ENCODE results near the gene IL23A.
"Not testable (repeated sequence)": the region's sequence is repeated elsewhere in the genome, so short reads cannot be mapped to it uniquely, and the experiment has no call there.

The IL23A gene

GRCh38 chr12:56336361-56337167 lies 2.1 kb upstream of the IL23A start:
- no peak overlapping the region for H3K4me3 ChIP-seq
- H3K9ac ChIP-seq: no peak overlapping the region
- peak overlapping the region; percentile 7; the same call in 1 of the 2 replicates for H3K4me2 ChIP-seq
- H4K20me1 ChIP-seq: no peaks in the 10 kb centered on the region
- peaks cover 32% of the 10 kb centered on the region for H3K4me1 ChIP-seq
- no peak overlapping the region for H3K27ac ChIP-seq
- no peaks in the 10 kb centered on the region for H3K9me3 ChIP-seq
- TF ChIP-seq Cebpa-rat (IDR thresholded peaks at IDR 0.05): no peak
- 0 out of 2 replicates have a peak, but pooled peaks cover 3% of the 10 kb centered on the region for H3K36me3 ChIP-seq
- H3K27me3 ChIP-seq: no peaks in the 10 kb centered on the region

- H3K27me3 ChIP-seq: no peaks in the 10 kb centered on the region
- no peak overlapping the region for H3K4me3 ChIP-seq
- peaks cover 10% of the 10 kb centered on the region for H3K36me3 ChIP-seq
- no peak overlapping the region for H3K9ac ChIP-seq
- peaks cover 25% of the 10 kb centered on the region for H3K4me1 ChIP-seq
- H3K4me2 ChIP-seq: peak overlapping the region; percentile 20; the same call in 1 of the 2 replicates
- no peak for TF ChIP-seq Cebpa-rat (IDR thresholded peaks at IDR 0.05)
- no peaks in the 10 kb centered on the region for H4K20me1 ChIP-seq
- no peak overlapping the region for H3K27ac ChIP-seq
- no peaks in the 10 kb centered on the region for H3K9me3 ChIP-seq
Measured at GRCh38 chr12:56337753-56338251, 882 bp upstream of the IL23A start.

DNA sequence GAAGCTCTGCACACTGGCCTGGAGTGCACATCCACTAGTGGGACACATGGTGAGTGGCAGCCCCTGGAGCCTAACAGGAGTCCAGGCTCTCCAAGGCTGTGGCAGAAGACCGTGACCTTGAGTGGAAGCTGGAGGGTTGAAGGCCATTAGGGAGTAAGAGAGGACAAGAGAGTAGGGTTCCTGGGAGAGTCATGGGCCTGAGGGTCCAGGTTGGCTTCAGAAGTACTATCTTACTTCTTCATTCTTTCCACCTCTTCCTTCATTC lies 406 bp downstream of the IL23A start:
- no peak for TF ChIP-seq Cebpa-rat (IDR thresholded peaks at IDR 0.05)
- Histone ChIP-seq H3K4me1 (peaks cover 21% of the 10 kb centered on the region), H3K4me2 (no peak overlapping the region), H4K20me1 (no peaks in the 10 kb centered on the region), H3K27me3 (no peaks in the 10 kb centered on the region), H3K27ac (0 out of 2 replicates have a peak overlapping the region, but pooled peaks have one; percentile 9), H3K9me3 (no peaks in the 10 kb centered on the region), H3K36me3 (peaks cover 22% of the 10 kb centered on the region), H3K9ac (no peak overlapping the region), H3K4me3 (no peak overlapping the region)

DNA sequence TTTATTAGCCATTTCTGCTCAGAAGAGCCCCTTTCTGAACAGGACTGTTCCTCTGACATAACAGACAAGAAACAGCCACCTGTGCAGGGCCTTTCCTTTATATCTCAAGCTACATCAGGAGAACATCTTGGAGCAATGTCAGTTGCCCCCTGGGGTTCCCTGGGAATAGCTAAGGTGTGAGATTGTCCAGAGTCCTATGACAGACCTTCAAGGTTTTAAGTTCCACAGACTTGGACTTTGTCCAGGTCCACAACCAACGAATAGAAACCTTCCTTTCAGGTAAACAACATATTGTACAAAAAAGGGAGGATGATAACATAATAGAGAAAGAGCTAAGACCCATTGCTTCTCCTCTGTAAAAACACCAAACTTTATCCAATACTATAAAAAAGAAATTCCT lies 2.9 kb downstream of the IL23A start:
- Histone ChIP-seq H4K20me1 (no peaks in the 10 kb centered on the region), H3K36me3 (peaks cover 47% of the 10 kb centered on the region), H3K9me3 (no peaks in the 10 kb centered on the region), H3K4me2 (no peak overlapping the region), H3K27ac (no peak overlapping the region), H3K9ac (no peak overlapping the region), H3K4me1 (peaks cover 10% of the 10 kb centered on the region; the same call in 1 of the 2 replicates), H3K27me3 (no peaks in the 10 kb centered on the region), H3K4me3 (no peak overlapping the region)
- TF ChIP-seq Cebpa-rat (IDR thresholded peaks at IDR 0.05): no peak

DNA sequence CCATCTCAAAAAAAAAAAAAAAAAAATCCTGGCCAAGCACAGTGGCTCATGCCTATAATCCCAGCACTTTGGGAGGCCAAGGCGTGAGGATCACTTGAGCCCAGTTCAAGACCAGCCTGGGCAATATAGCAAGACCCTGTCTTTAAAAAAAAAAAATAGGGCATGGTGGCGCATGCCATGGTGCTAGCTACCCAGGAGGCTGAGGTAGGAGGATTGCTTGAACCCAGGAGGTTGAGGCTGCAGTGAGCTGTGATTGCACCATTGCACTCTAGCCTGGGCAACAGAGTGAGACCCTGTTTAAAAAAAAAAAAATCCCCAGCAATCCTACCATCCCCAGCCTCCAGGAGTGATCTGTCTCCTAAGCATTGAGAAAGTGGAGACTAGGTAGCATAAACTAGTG lies 3.6 kb downstream of the IL23A start:
- H3K27ac ChIP-seq, H3K4me1 ChIP-seq, H3K4me2 ChIP-seq: not testable (repeated sequence)

GRCh38 chr12:56346675-56347074 lies 8.0 kb downstream of the IL23A start:
- TF ChIP-seq Cebpa-rat (IDR thresholded peaks at IDR 0.05): no peak
- no peaks in the 10 kb centered on the region for H4K20me1 ChIP-seq
- no peak overlapping the region for H3K4me2 ChIP-seq
- no peak overlapping the region for H3K27ac ChIP-seq
- no peaks in the 10 kb centered on the region for H3K27me3 ChIP-seq
- H3K9me3 ChIP-seq: no peaks in the 10 kb centered on the region
- H3K4me3 ChIP-seq: no peak overlapping the region
- H3K9ac ChIP-seq: no peak overlapping the region
- no peaks in the 10 kb centered on the region for H3K4me1 ChIP-seq
- H3K36me3 ChIP-seq: peaks cover 93% of the 10 kb centered on the region

More for the DNA sequence above, 3.6 kb downstream of the IL23A start:
- not testable (repeated sequence) for H3K27me3 ChIP-seq, H3K4me3 ChIP-seq, H3K9me3 ChIP-seq, H4K20me1 ChIP-seq, H3K9ac ChIP-seq
- H3K36me3 ChIP-seq: peaks cover 54% of the 10 kb centered on the region

GRCh38 chr12:56347255-56347654 lies 8.6 kb downstream of the IL23A start:
- not testable (repeated sequence) for H4K20me1 ChIP-seq, H3K4me1 ChIP-seq
- H3K36me3 ChIP-seq: peaks cover 98% of the 10 kb centered on the region

GRCh38 chr12:56348776-56349175 lies 10.1 kb downstream of the IL23A start:
- H3K4me3 ChIP-seq: no peak overlapping the region
- no peaks in the 10 kb centered on the region for H4K20me1 ChIP-seq
- H3K4me1 ChIP-seq: no peaks in the 10 kb centered on the region
- H3K9ac ChIP-seq: no peak overlapping the region; the same call in 1 of the 2 replicates
- no peaks in the 10 kb centered on the region for H3K9me3 ChIP-seq
- TF ChIP-seq Cebpa-rat (IDR thresholded peaks at IDR 0.05): no peak
- H3K27me3 ChIP-seq: no peaks in the 10 kb centered on the region
- no peak overlapping the region for H3K27ac ChIP-seq
- peaks cover 97% of the 10 kb centered on the region for H3K36me3 ChIP-seq
- no peak overlapping the region for H3K4me2 ChIP-seq

More at GRCh38 chr12:56347255-56347654, 8.6 kb downstream of the IL23A start:
- not testable (repeated sequence) for H3K27ac ChIP-seq, H3K4me3 ChIP-seq, H3K4me2 ChIP-seq, H3K27me3 ChIP-seq, H3K9ac ChIP-seq, H3K9me3 ChIP-seq

DNA sequence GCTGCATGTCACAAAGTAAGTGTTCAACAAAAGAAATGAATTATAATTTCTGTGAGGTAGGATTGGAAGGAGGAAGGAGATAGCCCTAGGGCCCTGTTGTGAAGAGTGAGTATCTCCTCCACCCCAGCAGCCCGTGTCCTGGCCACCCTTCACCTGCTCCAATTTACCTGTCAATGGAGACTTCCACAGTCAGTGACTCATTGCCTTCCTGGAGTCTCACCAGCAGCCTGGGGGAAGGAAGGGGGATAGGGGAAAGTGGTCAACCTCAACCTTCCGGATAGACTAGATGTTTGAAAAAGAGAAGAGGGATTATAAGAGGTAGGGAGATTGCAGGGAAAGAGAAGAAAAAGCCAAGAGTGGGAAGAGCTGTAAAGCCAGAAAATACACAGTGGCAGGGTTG lies 12.0 kb downstream of the IL23A start:
- Histone ChIP-seq H3K4me2 (no peak overlapping the region), H3K9ac (no peak overlapping the region), H3K4me3 (no peak overlapping the region), H3K27me3 (no peaks in the 10 kb centered on the region), H3K36me3 (peaks cover 96% of the 10 kb centered on the region), H3K9me3 (no peaks in the 10 kb centered on the region), H3K27ac (no peak overlapping the region), H3K4me1 (no peaks in the 10 kb centered on the region), H4K20me1 (no peaks in the 10 kb centered on the region)
- TF ChIP-seq Cebpa-rat (IDR thresholded peaks at IDR 0.05): no peak

DNA sequence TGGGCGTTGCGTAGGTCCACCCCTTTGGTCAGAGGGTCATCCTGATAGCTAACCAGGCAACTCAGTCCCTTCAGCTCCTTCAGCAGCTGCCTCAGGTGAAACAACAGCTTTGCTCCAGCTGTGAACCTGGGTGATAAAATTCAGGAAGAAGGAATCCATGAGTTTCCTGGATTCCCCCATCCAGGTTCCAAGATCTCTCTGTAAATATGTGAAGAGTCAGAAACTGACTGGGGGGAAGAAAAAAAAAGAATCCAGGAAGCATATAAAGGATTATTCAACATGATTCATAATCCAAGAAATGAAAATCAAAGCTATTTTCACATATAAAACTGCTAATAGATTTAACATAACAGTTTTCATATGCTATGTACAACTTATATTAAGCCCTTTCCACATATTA lies 12.6 kb downstream of the IL23A start:
- no peak for TF ChIP-seq Cebpa-rat (IDR thresholded peaks at IDR 0.05)
- H4K20me1 ChIP-seq: no peaks in the 10 kb centered on the region
- H3K9ac ChIP-seq: no peak overlapping the region
- H3K9me3 ChIP-seq: no peaks in the 10 kb centered on the region
- H3K27me3 ChIP-seq: no peaks in the 10 kb centered on the region
- no peak overlapping the region for H3K27ac ChIP-seq
- H3K36me3 ChIP-seq: peaks cover 96% of the 10 kb centered on the region
- no peaks in the 10 kb centered on the region for H3K4me1 ChIP-seq
- H3K4me2 ChIP-seq: no peak overlapping the region
- H3K4me3 ChIP-seq: no peak overlapping the region
